Motor neuron (in vitro differentiated cells): ENCODE measurements around the gene ADAT1. TPM values are rescaled to one million over a fixed set of nuclear protein-coding genes. Genes with fewer than 3 reads are reported as not detected.
A peak's percentile ranks its signal among the peaks of the same experiment; 100 is the strongest.

Experiments used
- ATAC-seq, 8 experiments: fragments of 200-7000 bp; cut with Tn5 transposase; replicated peaks in 6 of 8; 2 replicates each; pipeline ENCODE4 v1.8.0; 2021; ENCODE audit warnings: mild to moderate bottlenecking in 8 of 8, moderate library complexity in 8 of 8
- H3K27ac ChIP-seq, 2 donors: fragments of 250-450 bp; sonication (Bioruptor Pico); 2 replicates each; pipeline ENCODE4 v1.9.0; 2021; ENCODE audit warnings: antibody characterized with exemption in 2 of 2, mild to moderate bottlenecking in 2 of 2, moderate library complexity in 1 of 2
- H3K4me1 ChIP-seq, 2 donors: fragments of 250-450 bp; sonication (Bioruptor Pico); replicated peaks in 1 of 2; 2 replicates each; pipeline ENCODE4 v1.6.1; 2021; ENCODE audit warnings: antibody characterized with exemption in 2 of 2, mild to moderate bottlenecking in 2 of 2, moderate library complexity in 1 of 2
- H3K4me3 ChIP-seq, 5 donors: fragments of 250-450 bp; sonication (Bioruptor Pico); 2 replicates each; pipeline ENCODE4 v1.9.0; 2021; ENCODE audit warnings: antibody characterized with exemption in 5 of 5, mild to moderate bottlenecking in 5 of 5, moderate library complexity in 4 of 5
- WGBS, 10 experiments: fragments of 450-650 bp; shearing (Covaris generic); methylation state at CpG; one replicate each; pipeline ENCODE4 v1.0.0; 2022; 5-methylcytosine and 5-hydroxymethylcytosine counted together
- in situ Hi-C, 9 experiments: fragments of 400-800 bp; cut with MboI; loops; one replicate each; pipeline ENCODE4 v1.15.0; 2021; ENCODE audit warnings: low sequenced_read_pairs in 9 of 9, low pct_unique_long_range_greater_than_20kb in 2 of 9; ENCODE audit not compliant: unreplicated experiment in 9 of 9
- total RNA-seq, 8 experiments: library from RNA; unstranded; fragments of 300-600 nt; gene quantifications; 2 replicates each; pipeline versions ENCODE4 v1.2.3 to v1.2.4, GENCODE V29; 2022

Gene ADAT1
- total RNA-seq, 8 experiments from 2014 or later, result 34.0 to 67.2 (median 48.7) TPM

GRCh38 chr16:75567911-75568310, 55.2 kb downstream of the ADAT1 start:
- H3K4me1 ChIP-seq, result peaks cover 9 to 17% of the 10 kb centered on the region in 2 donors
- in situ Hi-C loops, result no loop called here
- ATAC-seq, result no peak
- no peak overlapping the region for H3K4me3 ChIP-seq
- no peak overlapping the region for H3K27ac ChIP-seq
- 19 to 100% (median 93%) methylated on average over 1 to 3 of the region's 4 CpGs; no CpG with 5 or more reads in 1 of the 10 experiments for WGBS, 10 experiments

DNA sequence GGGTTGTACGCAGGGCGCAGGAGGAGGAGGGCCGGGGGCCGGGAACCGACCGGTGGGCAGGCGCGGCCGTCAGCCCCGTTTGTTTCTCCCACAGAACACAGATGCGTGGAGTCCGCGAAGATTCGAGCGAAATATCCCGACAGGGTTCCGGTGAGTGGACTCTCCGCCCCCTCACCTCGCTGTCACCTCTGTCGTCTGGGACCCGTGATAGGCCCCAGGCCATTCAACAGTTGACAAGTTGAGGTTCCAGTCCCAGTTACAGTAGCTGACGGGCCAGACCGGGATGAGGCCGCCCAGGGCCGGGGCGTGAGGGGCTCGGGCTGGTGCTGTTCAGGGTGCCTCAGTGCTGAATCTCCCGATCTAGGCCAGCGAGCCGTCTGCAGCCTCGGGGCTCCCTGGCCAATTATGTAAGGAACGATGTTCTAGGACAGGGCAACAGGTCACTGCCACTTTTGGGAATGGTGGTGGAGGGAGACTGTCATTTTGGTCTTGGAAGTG, 56.3 kb downstream of the ADAT1 start:
- peak in 3 of 8 experiments; percentile 1 to 32 (median 6) for ATAC-seq
- in situ Hi-C loops, result no loop called here
- 0% methylated on average over 1 to 3 of the region's 32 CpGs; no CpG with 5 or more reads in 8 of the 10 experiments for WGBS, 10 experiments
- peak overlapping the region; percentile 70 to 83 for H3K27ac ChIP-seq
- peaks cover 9 to 17% of the 10 kb centered on the region in 2 donors for H3K4me1 ChIP-seq
- peak overlapping the region; percentile 87 to 97 (median 91) for H3K4me3 ChIP-seq

GRCh38 chr16:75566040-75566757, 56.9 kb downstream of the ADAT1 start, which contains the start of gene GABARAPL2:
Gene GABARAPL2, plus strand, starts transcription at chr16:75566379. Its CDS starts 108 bp downstream, at chr16:75566487.
- WGBS, 10 experiments, result 6% methylated on average over 6 of the region's 69 CpGs; no CpG with 5 or more reads in 9 of the 10 experiments
- Histone ChIP-seq H3K4me3 (peak within 1 kb of the TSS; percentile 87 to 97 (median 91)), H3K27ac (peak within 1 kb of the TSS; percentile 70 to 83), H3K4me1 (peaks cover 9 to 17% of the 10 kb centered on the region in 2 donors)
- in situ Hi-C loops, result no loop called here
- ATAC-seq, result peak; percentile 63 to 86 (median 71)

- peak overlapping the region; percentile 87 to 97 (median 91) for H3K4me3 ChIP-seq
- ATAC-seq, result peak in 6 of 8 experiments; percentile 4 to 16 (median 10)
- in situ Hi-C loops, result no loop called here
- H3K27ac ChIP-seq, result peak overlapping the region; percentile 70 to 83
- WGBS, 10 experiments, result 5 to 30% (median 15%) methylated on average over 2 to 11 of the region's 15 CpGs; no CpG with 5 or more reads in 2 of the 10 experiments
- H3K4me1 ChIP-seq, result peaks cover 9 to 17% of the 10 kb centered on the region in 2 donors
These were observed 57.4 kb downstream of the ADAT1 start for GRCh38 chr16:75565640-75566039.

DNA sequence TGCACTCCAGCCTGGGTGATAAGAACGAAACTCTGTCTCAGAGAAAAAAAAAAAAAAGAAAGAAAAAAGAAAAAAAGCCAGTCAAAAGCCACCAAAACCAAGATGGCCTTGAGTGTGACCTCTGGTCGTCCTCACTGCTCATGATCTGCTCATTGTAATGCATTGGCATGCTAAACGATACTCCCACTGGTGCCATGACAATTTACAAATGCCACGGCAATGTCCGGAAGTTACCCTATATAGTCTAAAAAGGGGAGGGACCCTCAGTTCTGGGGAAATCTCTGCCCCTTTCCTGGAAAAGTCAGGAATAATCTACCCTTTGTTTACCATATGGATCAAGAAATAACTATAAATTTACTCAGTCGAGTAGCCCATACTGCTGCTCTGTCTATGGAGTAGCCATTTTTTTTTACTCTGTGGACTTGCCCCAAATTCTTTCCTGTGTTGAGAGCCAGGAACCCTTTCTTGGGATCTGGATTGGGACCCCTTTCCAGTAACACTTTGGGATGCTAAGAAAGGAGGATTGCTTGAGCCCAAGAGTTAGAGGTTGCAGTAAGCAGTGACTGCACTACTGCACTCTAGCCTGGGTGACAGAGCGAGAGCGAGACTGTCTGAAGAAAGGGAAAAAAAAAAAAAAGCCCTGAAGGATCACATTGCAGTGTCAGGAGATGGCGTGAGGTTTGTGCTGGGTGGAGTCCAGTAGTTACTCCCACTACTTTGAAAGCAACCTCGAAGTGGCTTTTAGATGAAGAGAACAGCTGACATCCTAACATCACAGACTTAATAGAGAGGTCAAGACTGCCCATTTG, 63.3 kb downstream of the ADAT1 start:
- in situ Hi-C loops, result no loop called here
- 20 to 66% (median 48%) methylated on average over 3 to 10 of the region's 10 CpGs for WGBS, 10 experiments
- Histone ChIP-seq H3K27ac (no peak overlapping the region), H3K4me3 (no peak overlapping the region), H3K4me1 (peaks cover 8 to 14% of the 10 kb centered on the region in 2 donors)
- ATAC-seq, result peak in 3 of 8 experiments; percentile 24 to 50 (median 30)

DNA sequence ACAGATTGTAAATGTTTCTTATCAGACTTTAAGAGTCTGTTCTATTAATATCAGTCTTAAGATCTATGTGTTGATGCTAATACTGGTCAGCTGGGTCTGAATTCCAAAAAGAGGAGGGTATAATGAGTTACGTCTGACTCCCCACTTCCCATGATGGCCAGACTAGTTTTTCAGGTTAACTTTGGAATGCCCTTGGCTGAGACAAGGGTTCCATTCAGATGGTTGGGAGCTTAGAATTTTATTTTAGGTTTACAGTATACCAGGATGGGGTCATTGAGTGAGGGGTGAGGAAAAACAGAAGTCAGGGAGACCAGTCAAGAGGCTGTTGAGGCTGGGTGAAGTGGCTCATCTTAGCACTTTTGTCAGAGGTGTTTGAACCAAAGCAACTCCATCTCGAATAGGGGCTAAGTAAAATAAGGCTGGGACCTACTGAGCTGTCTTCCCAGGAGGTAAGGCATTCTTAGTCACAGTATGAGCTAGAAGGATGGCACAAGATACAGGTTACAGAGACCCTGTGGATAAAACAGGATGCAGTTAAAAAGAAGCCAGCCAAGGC, 64.2 kb downstream of the ADAT1 start:
- Histone ChIP-seq H3K27ac (no peak overlapping the region), H3K4me3 (no peak overlapping the region), H3K4me1 (peaks cover 8 to 13% of the 10 kb centered on the region in 2 donors)
- no peak for ATAC-seq
- in situ Hi-C loops, result no loop called here
- 49 to 90% (median 83%) methylated on average over 1 to 2 of the region's 2 CpGs; no CpG with 5 or more reads in 3 of the 10 experiments for WGBS, 10 experiments

DNA sequence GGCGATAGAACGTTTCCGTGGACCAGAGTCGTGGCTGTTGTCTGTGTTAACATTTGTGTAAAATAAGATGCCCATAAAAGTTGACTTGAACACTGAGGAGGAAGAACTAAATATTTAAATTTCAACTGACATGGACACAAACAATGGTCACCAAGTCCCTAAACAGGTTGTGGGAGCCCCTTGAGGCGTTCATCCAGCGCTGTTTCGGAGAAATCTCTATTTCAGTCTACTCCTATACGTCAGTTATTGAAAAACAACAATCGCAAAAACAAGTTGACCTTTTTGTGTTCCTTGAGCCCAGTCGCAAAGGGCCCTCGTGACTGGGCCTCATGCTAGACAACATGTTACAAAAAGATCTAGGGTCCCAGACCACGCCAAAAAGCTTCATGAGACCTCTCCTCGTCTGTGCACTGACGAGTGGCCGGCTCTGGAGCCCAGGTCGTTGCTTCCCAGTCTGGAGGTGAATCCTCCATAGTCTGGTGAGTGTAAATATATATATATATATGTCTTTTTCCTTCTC, 66.6 kb downstream of the ADAT1 start:
- H3K27ac ChIP-seq, result peak overlapping the region; percentile 71 to 73
- WGBS, 10 experiments, result 4 to 100% (median 33%) methylated on average over 2 to 12 of the region's 16 CpGs; no CpG with 5 or more reads in 3 of the 10 experiments
- in situ Hi-C loops, result no loop called here
- H3K4me1 ChIP-seq, result peaks cover 8 to 13% of the 10 kb centered on the region in 2 donors
- peak overlapping the region; percentile 52 to 94 (median 67) for H3K4me3 ChIP-seq
- no peak for ATAC-seq

GRCh38 chr16:75555707-75556430, 67.2 kb downstream of the ADAT1 start, which contains the start of gene TMEM231:
Gene TMEM231, minus strand, starts transcription at chr16:75556252. Its CDS starts 43 bp downstream, at chr16:75556209.
- Histone ChIP-seq H3K4me1 (peaks cover 8 to 13% of the 10 kb centered on the region in 2 donors), H3K27ac (peak within 1 kb of the TSS; percentile 71 to 73), H3K4me3 (peak within 1 kb of the TSS; percentile 52 to 94 (median 67))
- in situ Hi-C loops, result no loop called here
- WGBS, 10 experiments, result 0 to 2% (median 0%) methylated on average over 1 to 21 of the region's 75 CpGs; no CpG with 5 or more reads in 5 of the 10 experiments
- ATAC-seq, result peak; percentile 74 to 91 (median 88)

DNA sequence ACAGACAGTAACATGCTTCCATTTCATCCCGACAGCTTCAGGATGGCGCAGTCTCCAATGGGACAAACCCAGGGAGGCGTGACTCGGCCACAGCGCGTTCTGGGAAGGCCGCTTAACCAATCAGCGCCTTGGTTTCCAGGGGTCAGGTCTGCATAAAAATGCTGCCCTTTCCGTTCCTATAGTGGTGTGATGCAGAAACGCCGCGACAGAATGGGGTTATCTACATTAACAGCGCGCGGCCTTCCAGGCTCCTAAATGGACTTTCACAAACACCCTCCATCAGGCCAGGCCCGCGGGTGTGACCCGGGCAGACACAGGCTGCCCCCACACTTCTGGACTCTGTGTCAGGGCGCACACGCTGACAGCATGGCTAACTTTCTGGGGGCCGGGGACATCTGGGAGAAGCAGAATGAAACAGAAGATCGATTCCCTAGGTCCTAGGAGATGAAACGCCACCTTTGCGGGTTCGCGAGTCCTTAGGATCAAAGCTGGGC, 67.8 kb downstream of the ADAT1 start:
- peaks cover 8 to 13% of the 10 kb centered on the region in 2 donors for H3K4me1 ChIP-seq
- 0 to 3% (median 0%) methylated on average over 1 to 17 of the region's 26 CpGs; no CpG with 5 or more reads in 3 of the 10 experiments for WGBS, 10 experiments
- peak; percentile 68 to 82 (median 76) for ATAC-seq
- peak overlapping the region; percentile 34 to 67 for H3K27ac ChIP-seq
- peak overlapping the region; percentile 52 to 94 (median 67) for H3K4me3 ChIP-seq
- in situ Hi-C loops, result no loop called here

DNA sequence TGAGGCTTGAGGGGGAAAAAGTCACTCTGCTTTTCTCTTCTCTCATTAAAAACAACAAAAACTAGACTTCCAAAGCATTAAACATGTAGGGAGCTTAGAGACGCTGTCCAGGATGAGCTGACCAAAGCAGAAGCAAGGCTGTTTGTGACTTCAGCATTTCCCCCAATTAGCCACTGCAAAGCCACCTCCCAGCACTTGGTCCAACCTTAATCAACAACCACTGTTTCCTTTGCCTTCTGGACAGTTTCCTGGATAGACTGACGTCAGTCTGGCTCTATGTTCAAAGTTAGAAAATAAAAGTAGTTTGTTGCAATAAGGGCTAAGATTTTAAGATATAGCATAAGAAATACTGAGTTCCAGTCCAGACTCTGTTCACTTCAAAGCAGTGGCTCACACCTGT, 70.1 kb downstream of the ADAT1 start:
- no peak for ATAC-seq
- WGBS, 10 experiments, result 0 to 100% (median 83%) methylated on average over 1 to 2 of the region's 2 CpGs; no CpG with 5 or more reads in 3 of the 10 experiments
- H3K4me1 ChIP-seq, result peaks cover 8 to 13% of the 10 kb centered on the region in 2 donors
- no peak overlapping the region for H3K27ac ChIP-seq
- no peak overlapping the region for H3K4me3 ChIP-seq
- in situ Hi-C loops, result no loop called here

DNA sequence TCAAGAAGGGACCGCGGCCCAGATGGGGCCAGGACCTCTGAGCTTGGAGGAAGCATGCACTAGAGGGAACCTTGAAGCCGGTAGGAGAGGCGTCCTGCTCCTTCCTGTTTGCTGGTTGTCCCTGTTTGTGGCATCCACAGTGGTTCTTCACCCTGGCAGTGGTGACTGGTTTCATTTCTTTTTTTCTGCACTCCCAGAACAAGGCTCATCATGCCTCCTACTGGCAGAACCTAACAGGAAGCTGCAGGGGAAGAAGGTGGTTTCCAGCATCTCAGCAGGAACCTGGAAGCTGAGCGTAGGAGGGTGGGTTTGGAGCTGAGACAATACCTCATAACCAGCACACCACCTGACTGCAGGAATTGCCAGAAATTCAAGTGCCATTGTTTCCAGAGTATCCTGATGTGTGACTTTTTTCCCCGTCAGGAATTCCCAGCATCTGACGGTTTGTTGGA, 72.8 kb downstream of the ADAT1 start:
- Histone ChIP-seq H3K4me1 (peaks cover 0 to 3% of the 10 kb centered on the region in 2 donors), H3K27ac (no peak overlapping the region), H3K4me3 (no peak overlapping the region)
- 80 to 100% (median 98%) methylated on average over 1 to 7 of the region's 7 CpGs; no CpG with 5 or more reads in 1 of the 10 experiments for WGBS, 10 experiments
- ATAC-seq, result no peak
- in situ Hi-C loops, result no loop called here
